ENCODE data around the gene GRID2. TPM values are rescaled to one million over a fixed set of nuclear protein-coding genes. Genes with fewer than 3 reads are reported as not detected.

Gene GRID2
- total RNA-seq, 1 donor from 2014 or later, result 1.4 TPM

GRCh38 chr4:93693141-93693540 lies 1389.4 kb downstream of the GRID2 start:
- no peak for DNase-seq

DNA sequence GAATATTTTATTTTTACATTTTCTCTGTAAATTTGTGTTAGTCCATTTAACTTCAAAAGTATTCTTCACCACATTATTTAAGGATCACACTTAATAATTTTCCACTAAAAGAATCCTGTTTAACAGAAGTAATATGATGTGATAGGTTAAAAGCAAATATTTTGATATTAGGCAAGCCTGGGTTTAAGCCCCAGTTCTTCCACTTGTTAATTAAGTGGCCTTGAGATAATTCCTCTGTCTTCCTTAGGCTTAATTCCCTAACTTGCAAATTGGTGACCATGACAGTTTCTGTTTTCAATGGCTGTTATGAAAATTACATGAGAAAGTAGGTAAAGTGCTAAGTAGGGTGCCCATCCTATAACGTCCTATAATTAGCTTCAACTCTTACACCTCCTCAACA lies 1394.9 kb downstream of the GRID2 start:
- no peak for DNase-seq

- DNase-seq, result no peak
Observed at GRCh38 chr4:93700571-93700970, 1396.8 kb downstream of the GRID2 start.

DNA sequence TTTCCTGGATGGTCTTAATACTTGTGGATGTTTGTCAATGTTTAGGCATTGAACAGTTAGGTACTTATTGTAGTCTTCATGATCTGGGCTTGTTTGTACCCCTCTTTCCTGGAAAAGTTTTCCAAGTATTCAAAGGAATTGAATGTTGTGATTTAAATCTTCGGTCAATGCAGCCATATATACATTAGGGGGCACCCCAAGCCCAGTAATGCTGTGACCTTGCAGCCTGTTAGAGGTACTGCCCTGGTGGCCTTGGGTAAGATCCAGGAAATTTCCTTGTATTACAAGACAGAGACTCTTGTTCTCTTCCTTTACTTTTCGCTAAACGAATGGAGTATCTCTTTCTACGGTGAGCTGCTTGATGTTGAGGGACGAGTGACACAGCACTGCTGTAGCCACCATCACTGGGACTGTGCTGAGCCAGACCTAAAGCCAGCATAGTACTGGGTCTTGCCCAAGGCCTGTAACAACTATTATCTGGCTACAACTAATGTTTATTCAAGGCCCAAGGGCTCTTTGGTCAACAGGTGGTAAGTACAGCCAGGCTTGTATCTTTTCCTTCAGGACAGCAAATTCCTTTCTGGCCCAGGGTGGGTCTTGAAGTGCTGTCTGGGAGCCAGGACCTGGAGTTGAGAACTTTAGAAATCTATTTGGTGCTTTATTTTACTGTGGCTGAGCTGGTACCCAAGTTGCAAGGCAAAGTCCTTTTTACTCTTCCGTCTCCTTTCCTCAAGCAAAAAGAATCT lies 1406.5 kb downstream of the GRID2 start:
- no peak for DNase-seq

DNA sequence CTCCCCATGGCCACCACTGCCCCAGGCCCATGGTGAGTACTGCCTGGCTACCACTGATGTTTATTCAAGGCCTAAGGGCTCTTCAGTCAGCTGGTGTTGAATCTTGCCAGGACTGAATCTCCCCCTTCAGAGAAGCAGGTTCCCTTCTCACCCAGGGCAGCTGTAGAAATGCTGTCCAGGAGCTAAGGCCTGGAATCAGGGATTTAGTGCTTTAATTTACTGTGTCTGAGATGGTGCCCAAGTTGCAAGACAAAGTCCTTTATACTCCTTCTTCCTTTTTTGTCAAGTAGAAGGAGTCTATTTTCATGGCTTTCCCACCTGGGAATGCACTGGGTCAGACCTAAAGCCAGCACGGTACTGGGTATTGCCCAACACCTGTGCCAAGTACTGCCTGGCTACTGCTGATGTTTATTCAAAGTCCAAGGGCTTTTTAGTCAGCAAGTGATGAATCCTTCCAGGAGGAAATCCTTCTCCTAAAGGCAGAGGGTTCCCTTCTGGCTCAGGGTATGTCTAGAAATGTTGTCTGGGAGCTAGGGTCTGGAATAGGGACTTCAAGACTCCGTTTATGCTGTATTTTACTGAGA lies 1407.2 kb downstream of the GRID2 start:
- no peak for DNase-seq

GRCh38 chr4:93718233-93718632 lies 1414.5 kb downstream of the GRID2 start:
- DNase-seq, result no peak

GRCh38 chr4:93719552-93719951 lies 1415.8 kb downstream of the GRID2 start:
- no peak for DNase-seq

GRCh38 chr4:93722446-93722845 lies 1418.7 kb downstream of the GRID2 start:
- no peak for DNase-seq

GRCh38 chr4:93730251-93730650 lies 1426.5 kb downstream of the GRID2 start:
- no peak for DNase-seq

- no peak for DNase-seq
Observed at GRCh38 chr4:93730760-93731159, 1427.0 kb downstream of the GRID2 start.

GRCh38 chr4:93731456-93731855 lies 1427.7 kb downstream of the GRID2 start:
- DNase-seq, result peak; percentile 45

- DNase-seq, result no peak
Observed at GRCh38 chr4:93732509-93732908, 1428.7 kb downstream of the GRID2 start.

- DNase-seq, result no peak
Observed at GRCh38 chr4:93740890-93741289, 1437.1 kb downstream of the GRID2 start.

- no peak for DNase-seq
Observed at GRCh38 chr4:93743022-93743421, 1439.3 kb downstream of the GRID2 start.

GRCh38 chr4:93743635-93744034 lies 1439.9 kb downstream of the GRID2 start:
- DNase-seq, result no peak

DNA sequence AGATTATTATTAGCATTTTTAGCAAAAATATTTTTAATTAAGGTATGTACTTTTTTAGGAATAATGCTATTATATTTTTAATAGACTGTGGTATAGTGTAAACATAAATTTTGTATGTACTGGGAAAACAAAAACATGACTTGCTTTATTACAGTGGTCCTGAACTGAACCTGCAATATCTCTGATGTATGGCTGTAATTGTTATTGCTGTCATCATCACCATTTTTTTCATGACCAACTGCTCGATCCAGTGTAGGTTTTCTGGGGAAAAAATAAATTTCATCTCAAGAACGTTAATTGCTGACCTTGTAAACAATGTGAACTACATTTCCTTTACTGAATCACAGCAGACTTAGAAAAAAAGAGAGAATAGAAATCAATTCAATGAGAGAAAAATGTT lies 1441.2 kb downstream of the GRID2 start:
- DNase-seq, result no peak

- DNase-seq, result no peak
Observed at GRCh38 chr4:93746031-93746430, 1442.3 kb downstream of the GRID2 start.

GRCh38 chr4:93747220-93747619 lies 1443.5 kb downstream of the GRID2 start:
- no peak for DNase-seq

DNA sequence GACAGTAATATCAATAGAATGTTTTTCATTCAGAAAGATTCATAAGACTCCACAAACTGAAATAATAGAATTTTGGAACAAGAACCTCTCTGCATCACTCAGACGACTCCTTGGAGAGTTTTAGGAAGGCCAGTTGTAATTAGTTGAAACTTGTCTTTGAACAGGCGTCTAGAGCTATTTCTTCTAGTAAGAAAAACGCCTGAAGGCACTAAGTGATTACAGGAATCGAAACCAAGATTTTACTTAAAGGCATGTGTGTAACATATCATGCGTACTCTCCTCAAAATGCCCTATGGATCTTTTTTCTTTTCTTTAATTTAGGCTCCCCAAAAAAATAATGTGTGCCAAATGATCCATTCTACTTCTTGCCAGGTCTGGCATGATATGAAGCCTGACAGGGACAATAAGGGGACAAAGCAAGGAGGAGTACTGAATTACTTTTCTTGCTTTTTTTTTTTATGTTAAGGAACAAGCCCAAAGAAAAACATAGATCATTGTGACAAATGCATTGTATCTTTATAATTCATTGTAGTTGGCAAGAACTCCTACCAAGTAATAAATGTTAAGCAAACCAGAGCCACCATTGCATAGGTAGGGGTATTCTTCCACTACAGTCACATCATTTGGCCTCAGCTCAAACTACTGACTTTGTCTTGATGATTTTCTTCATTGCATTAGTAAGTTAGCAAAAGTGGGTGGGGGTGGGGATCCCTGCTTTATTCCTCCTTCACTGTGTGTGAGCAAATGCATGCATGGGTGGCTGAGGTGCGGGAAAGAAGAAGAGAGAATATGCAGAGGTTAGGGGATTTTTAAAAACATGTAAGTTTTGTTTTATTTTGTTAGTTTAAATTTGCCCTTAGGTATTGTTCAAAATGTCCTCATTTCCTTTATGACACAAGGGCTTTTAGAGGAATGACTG lies 1444.9 kb downstream of the GRID2 start:
- DNase-seq, result peak; percentile 5

- DNase-seq, result no peak
Observed at GRCh38 chr4:93749292-93749761, 1445.6 kb downstream of the GRID2 start.

DNA sequence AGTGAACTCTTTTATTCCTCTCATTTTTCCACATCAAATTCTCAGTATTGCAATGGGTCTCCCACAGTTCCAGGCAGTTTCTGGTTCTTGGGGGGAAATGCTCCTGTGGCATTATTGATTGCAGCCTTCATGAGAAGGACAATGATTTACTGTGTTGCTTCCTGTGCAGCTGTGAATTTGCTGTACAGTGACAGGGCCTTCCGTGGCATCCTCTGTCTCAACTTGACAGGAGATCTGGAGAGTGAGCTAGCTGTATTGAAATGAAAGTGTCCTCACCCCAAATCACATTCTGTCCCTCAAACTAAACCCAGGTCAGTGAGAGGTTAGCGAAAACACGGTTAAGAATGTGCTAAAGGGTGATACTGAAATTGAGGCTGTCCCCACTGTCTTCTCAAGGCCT lies 1447.6 kb downstream of the GRID2 start:
- DNase-seq, result no peak

DNA sequence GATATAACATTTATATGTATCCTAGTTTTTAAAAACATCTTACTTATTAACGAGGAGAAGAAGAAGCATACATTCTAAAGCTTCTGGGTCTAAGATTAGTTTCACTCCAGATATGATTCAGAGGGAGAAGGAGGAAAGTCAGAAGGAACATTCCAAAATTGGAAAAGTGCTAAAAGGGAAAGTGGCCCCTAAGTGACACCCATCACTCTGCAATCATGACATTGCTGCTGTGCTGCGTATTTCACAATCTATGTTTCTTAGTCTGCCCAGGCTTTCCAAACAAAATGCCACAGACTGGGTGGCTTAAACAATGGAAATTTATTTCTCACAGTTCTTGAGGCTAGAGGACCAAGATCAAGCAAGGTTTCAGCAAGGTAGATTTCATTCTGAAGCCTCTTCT lies 1452.3 kb downstream of the GRID2 start:
- no peak for DNase-seq

DNA sequence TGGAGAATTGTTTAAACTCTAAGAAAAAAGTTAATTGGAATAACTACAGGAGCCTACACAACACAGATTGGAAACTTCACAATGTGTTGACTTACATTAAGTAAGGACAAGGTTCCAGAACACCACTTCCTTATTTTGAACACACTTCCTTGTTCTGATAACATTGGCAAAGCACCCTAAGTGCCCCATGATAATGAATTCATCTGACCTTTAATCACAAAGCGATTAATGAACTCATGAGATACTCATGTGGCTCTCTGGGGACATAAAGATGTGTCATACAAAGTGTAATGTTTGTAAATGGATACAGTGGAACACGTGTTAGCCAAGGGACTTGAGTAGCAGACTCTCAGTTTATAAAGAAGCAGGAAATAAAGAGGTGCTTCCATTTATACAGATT lies 1455.7 kb downstream of the GRID2 start:
- DNase-seq, result no peak
